ENCODE data around the gene PEPD. TPM values are rescaled to one million over a fixed set of nuclear protein-coding genes. Genes with fewer than 3 reads are reported as not detected.

PEPD gene
- total and polyA plus RNA-seq, 4 donors = 37.3 to 211 (median 117) TPM

- WGBS = 40% methylated on average over 13 of the region's 13 CpGs
- DNase-seq (ENCODE audit: low spot score) = peak; percentile 85
- Histone ChIP-seq H3K27ac (ENCODE audit: low read depth in 1 of 2, low read length in 2 of 2) (peak overlapping the region; percentile 92 to 98), H3K9ac (ENCODE audit: low read depth in 1 of 2, low read length in 2 of 2) (peak overlapping the region; percentile 5 to 38), H3K9me3 (ENCODE audit: control insufficient read depth in 4 of 4, low read length in 3 of 4) (no peaks in the 10 kb centered on the region), H3K4me3 (ENCODE audit: low read depth in 1 of 3, low read length in 3 of 3) (no peak overlapping the region), H3K27me3 (ENCODE audit: control insufficient read depth in 4 of 4, insufficient read depth in 4 of 4, low read length in 3 of 4) (no peaks in the 10 kb centered on the region), H3K36me3 (ENCODE audit: control insufficient read depth in 4 of 4, insufficient read depth in 3 of 4, low read depth in 1 of 4, low read length in 3 of 4) (peaks cover 0 to 4% (median 0%) of the 10 kb centered on the region in 4 donors), H3K4me1 (ENCODE audit: control insufficient read depth in 4 of 4, insufficient read depth in 4 of 4, low read length in 3 of 4) (peaks cover 25 to 73% (median 51%) of the 10 kb centered on the region in 4 donors)
- TF ChIP-seq CTCF (IDR thresholded peaks at IDR 0.05; ENCODE audit: low read depth, low read length, missing input control) (peak; percentile 96), ZBTB33 (IDR thresholded peaks at IDR 0.05) (no peak), RXRA (IDR thresholded peaks at IDR 0.05) (peak in 1 of 2 donors; percentile 30), RAD21 (IDR thresholded peaks at IDR 0.05) (peak; percentile 95 to 99)
Measured at GRCh38 chr19:33406521-33407139, 115.0 kb downstream of the PEPD start.

DNA sequence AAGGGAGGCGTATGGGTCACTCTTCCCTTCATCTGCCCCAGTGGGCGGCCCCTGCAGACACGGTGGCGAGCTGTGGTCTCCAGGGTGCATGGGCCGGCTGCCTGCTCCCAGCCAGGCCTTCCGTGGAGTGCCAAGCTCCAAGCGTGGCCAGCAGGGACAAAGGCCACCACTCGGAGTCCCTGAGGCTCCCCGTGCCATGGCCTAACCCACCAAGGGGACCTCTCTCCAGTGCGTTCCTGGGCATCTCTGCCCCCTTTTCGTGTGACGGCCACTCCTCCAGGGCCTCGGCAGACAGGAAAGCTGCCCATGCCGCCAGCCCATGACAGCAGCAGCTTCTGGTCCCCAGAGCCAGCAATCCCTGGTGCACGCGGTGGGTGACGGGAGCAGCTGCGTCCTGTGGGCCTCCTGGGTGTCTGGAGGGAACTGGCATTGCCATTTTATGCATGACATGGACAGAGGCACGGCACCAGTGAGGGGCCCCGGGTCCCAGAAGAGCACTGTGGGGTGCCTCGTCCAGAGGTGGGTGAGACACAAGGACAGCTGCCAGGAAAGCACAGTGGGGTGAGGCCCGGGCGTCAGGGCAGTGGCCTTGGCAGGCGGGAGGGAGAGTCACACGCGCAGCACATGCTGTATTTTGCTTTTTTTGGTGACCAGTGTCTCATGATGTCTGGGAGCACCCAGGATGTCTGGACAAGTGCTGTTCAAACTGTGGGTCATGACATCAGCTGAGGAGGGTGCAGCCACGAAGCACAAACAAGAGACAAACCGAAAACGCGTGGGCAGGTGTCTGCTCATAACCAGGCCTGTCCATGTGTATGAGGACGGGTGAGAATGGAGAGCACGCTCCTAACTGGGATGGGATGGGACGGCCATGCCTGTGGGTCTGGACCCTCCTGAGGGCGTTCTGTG, 115.8 kb downstream of the PEPD start:
- DNase-seq (ENCODE audit: low spot score) = no peak
- no peak overlapping the region for H3K4me3 ChIP-seq (ENCODE audit: low read depth in 1 of 3, low read length in 3 of 3)
- H3K9me3 ChIP-seq (ENCODE audit: control insufficient read depth in 4 of 4, low read length in 3 of 4) = no peaks in the 10 kb centered on the region
- H3K9ac ChIP-seq (ENCODE audit: low read depth in 1 of 2, low read length in 2 of 2) = peak overlapping the region; percentile 54 to 90
- peaks cover 31 to 76% (median 53%) of the 10 kb centered on the region in 4 donors for H3K4me1 ChIP-seq (ENCODE audit: control insufficient read depth in 4 of 4, insufficient read depth in 4 of 4, low read length in 3 of 4)
- WGBS = 36% methylated on average over 34 of the region's 34 CpGs
- H3K27me3 ChIP-seq (ENCODE audit: control insufficient read depth in 4 of 4, insufficient read depth in 4 of 4, low read length in 3 of 4) = no peaks in the 10 kb centered on the region
- H3K27ac ChIP-seq (ENCODE audit: low read depth in 1 of 2, low read length in 2 of 2) = peak overlapping the region; percentile 92 to 98
- peaks cover 0 to 4% (median 0%) of the 10 kb centered on the region in 4 donors for H3K36me3 ChIP-seq (ENCODE audit: control insufficient read depth in 4 of 4, insufficient read depth in 3 of 4, low read depth in 1 of 4, low read length in 3 of 4)
- TF ChIP-seq ZBTB33 (IDR thresholded peaks at IDR 0.05) (no peak), RXRA (IDR thresholded peaks at IDR 0.05) (peak; percentile 92 to 97), TAF1 (conservative IDR thresholded peaks at IDR 0.05) (no peak), HNF4A (conservative IDR thresholded peaks at IDR 0.05) (peak; percentile 45 to 79), GABPA (IDR thresholded peaks at IDR 0.05 in 1 of 2, conservative IDR thresholded peaks at IDR 0.05 in 1 of 2) (no peak), HNF4G (IDR thresholded peaks at IDR 0.05) (peak; percentile 5), YY1 (IDR thresholded peaks at IDR 0.05) (peak; percentile 10), JUND (IDR thresholded peaks at IDR 0.05) (peak in 1 of 2 donors; percentile 80), CTCF (IDR thresholded peaks at IDR 0.05; ENCODE audit: low read depth, low read length, missing input control) (no peak), NR2F2 (IDR thresholded peaks at IDR 0.05) (no peak), SP1 (IDR thresholded peaks at IDR 0.05) (peak; percentile 89), RAD21 (IDR thresholded peaks at IDR 0.05) (peak; percentile 16 to 40), FOXA1 (IDR thresholded peaks at IDR 0.05) (peak; percentile 55), FOXA2 (IDR thresholded peaks at IDR 0.05) (peak; percentile 65)
- TF ChIP-seq, protein P1, sequence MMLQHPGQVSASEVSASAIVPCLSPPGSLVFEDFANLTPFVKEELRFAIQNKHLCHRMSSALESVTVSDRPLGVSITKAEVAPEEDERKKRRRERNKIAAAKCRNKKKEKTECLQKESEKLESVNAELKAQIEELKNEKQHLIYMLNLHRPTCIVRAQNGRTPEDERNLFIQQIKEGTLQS (IDR thresholded peaks at IDR 0.05) = no peak
- TF ChIP-seq, protein P2, sequence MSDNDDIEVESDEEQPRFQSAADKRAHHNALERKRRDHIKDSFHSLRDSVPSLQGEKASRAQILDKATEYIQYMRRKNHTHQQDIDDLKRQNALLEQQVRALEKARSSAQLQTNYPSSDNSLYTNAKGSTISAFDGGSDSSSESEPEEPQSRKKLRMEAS (IDR thresholded peaks at IDR 0.05) = peak; percentile 83
- TF ChIP-seq, protein P3, sequence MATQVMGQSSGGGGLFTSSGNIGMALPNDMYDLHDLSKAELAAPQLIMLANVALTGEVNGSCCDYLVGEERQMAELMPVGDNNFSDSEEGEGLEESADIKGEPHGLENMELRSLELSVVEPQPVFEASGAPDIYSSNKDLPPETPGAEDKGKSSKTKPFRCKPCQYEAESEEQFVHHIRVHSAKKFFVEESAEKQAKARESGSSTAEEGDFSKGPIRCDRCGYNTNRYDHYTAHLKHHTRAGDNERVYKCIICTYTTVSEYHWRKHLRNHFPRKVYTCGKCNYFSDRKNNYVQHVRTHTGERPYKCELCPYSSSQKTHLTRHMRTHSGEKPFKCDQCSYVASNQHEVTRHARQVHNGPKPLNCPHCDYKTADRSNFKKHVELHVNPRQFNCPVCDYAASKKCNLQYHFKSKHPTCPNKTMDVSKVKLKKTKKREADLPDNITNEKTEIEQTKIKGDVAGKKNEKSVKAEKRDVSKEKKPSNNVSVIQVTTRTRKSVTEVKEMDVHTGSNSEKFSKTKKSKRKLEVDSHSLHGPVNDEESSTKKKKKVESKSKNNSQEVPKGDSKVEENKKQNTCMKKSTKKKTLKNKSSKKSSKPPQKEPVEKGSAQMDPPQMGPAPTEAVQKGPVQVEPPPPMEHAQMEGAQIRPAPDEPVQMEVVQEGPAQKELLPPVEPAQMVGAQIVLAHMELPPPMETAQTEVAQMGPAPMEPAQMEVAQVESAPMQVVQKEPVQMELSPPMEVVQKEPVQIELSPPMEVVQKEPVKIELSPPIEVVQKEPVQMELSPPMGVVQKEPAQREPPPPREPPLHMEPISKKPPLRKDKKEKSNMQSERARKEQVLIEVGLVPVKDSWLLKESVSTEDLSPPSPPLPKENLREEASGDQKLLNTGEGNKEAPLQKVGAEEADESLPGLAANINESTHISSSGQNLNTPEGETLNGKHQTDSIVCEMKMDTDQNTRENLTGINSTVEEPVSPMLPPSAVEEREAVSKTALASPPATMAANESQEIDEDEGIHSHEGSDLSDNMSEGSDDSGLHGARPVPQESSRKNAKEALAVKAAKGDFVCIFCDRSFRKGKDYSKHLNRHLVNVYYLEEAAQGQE (IDR thresholded peaks at IDR 0.05) = peak; percentile 54

Data from liver (tissue), 9 donors.